Measurements from ENCODE around the gene SCNN1B.
"Not testable (repeated sequence)": the region's sequence is repeated elsewhere in the genome, so short reads cannot be mapped to it uniquely, and the experiment has no call there.

Gene SCNN1B

GRCh38 chr16:23356941-23357340 lies 54.8 kb downstream of the SCNN1B start:
- DNase-seq: no peak

- no peak for DNase-seq
Observed at GRCh38 chr16:23357761-23358290, 55.7 kb downstream of the SCNN1B start.

- no peak for DNase-seq
Observed at GRCh38 chr16:23359092-23359760, 57.1 kb downstream of the SCNN1B start.

GRCh38 chr16:23362460-23363317 lies 60.6 kb downstream of the SCNN1B start:
- no peak for DNase-seq

GRCh38 chr16:23365602-23366240 lies 63.6 kb downstream of the SCNN1B start:
- peak in 1 of 3 donors; percentile 0 for DNase-seq

GRCh38 chr16:23366341-23366740 lies 64.2 kb downstream of the SCNN1B start:
- DNase-seq: not testable (repeated sequence)

- DNase-seq: no peak
Observed at GRCh38 chr16:23367564-23367963, 65.5 kb downstream of the SCNN1B start.

- DNase-seq: no peak
Observed at GRCh38 chr16:23367988-23368387, 65.9 kb downstream of the SCNN1B start.

GRCh38 chr16:23368469-23368868 lies 66.4 kb downstream of the SCNN1B start:
- no peak for DNase-seq

- DNase-seq: no peak
Observed at GRCh38 chr16:23369416-23369815, 67.3 kb downstream of the SCNN1B start.

- no peak for DNase-seq
Observed at GRCh38 chr16:23371368-23371767, 69.3 kb downstream of the SCNN1B start.

- DNase-seq: no peak
Observed at GRCh38 chr16:23373436-23374219, 71.5 kb downstream of the SCNN1B start.

- no peak for DNase-seq
Observed at GRCh38 chr16:23374721-23375510, 72.8 kb downstream of the SCNN1B start.

- no peak for DNase-seq
Observed at GRCh38 chr16:23375643-23376042, 73.5 kb downstream of the SCNN1B start.

- no peak for DNase-seq
Observed at GRCh38 chr16:23377071-23377931, 75.2 kb downstream of the SCNN1B start.

GRCh38 chr16:23378256-23378655 lies 76.2 kb downstream of the SCNN1B start:
- no peak for DNase-seq

- no peak for DNase-seq
Observed at GRCh38 chr16:23378921-23379320, 76.8 kb downstream of the SCNN1B start.

- DNase-seq: no peak
Observed at GRCh38 chr16:23379707-23380106, 77.6 kb downstream of the SCNN1B start.

GRCh38 chr16:23380501-23380951 lies 78.4 kb downstream of the SCNN1B start:
- no peak for DNase-seq

GRCh38 chr16:23381702-23382101 lies 79.6 kb downstream of the SCNN1B start:
- not testable (repeated sequence) for DNase-seq

- no peak for DNase-seq
Observed at GRCh38 chr16:23382279-23382678, 80.2 kb downstream of the SCNN1B start.

All from suppressor macrophage treated with lipopolysaccharide for 1 hour (primary cell).